K562 (cell line): Measurements from ENCODE around the gene SMIM3. TPM values are rescaled to one million over a fixed set of nuclear protein-coding genes. Genes with fewer than 3 reads are reported as not detected.
A peak's percentile ranks its signal among the peaks of the same experiment; 100 is the strongest.

Experiments used
- CXXC5 ChIP-seq: fragments of 250-450 bp; sonication (Bioruptor Pico); IDR thresholded peaks from 2 replicates; pipeline ENCODE4 v1.8.0; 2022; ENCODE audit warnings: inconsistent platforms, mild to moderate bottlenecking, moderate library complexity
- HNRNPK ChIP-seq: fragments of 200-400 bp; formaldehyde crosslinking; IDR thresholded peaks from one replicate; pipeline ENCODE4 v1.6.1; 2018; ENCODE audit warnings: mild to moderate bottlenecking, low read depth, low read length; ENCODE audit not compliant: poor library complexity, severe bottlenecking
- POLR2H ChIP-seq: IDR thresholded peaks from 2 replicates; pipeline ENCODE4 v1.6.1; 2016; ENCODE audit warnings: missing genetic modification characterization, low read depth, mild to moderate bottlenecking, control low read depth, missing compliant biosample characterization, moderate library complexity
- PRPF4 ChIP-seq: fragments of 200-400 bp; formaldehyde crosslinking; IDR thresholded peaks from one replicate; pipeline ENCODE4 v1.6.1; 2017; ENCODE audit warnings: low read length, low read depth, mild to moderate bottlenecking; ENCODE audit not compliant: insufficient read depth, poor library complexity, severe bottlenecking
- RBBP5 ChIP-seq: fragments of 200-600 bp; sonication (generic); IDR thresholded peaks from 2 replicates; pipeline ENCODE4 v1.6.1; 2012; ENCODE audit warnings: borderline replicate concordance, mild to moderate bottlenecking, low read length, control low read depth, inconsistent platforms; ENCODE audit not compliant: insufficient read depth, poor library complexity, severe bottlenecking
- STAT5B ChIP-seq: fragments of 250-450 bp; sonication (Bioruptor Pico); IDR thresholded peaks from 2 replicates; pipeline ENCODE4 v1.8.0; 2021; ENCODE audit warnings: mild to moderate bottlenecking, inconsistent platforms
- TAF7 ChIP-seq: fragments of 450-650 bp; IDR thresholded peaks from 2 replicates; pipeline ENCODE4 v1.6.1; 2016; ENCODE audit warnings: missing genetic modification characterization, missing compliant biosample characterization
- ZNF668 ChIP-seq: fragments of 250-450 bp; sonication (Bioruptor Pico); IDR thresholded peaks from 2 replicates; pipeline ENCODE4 v1.8.0; 2022; ENCODE audit warnings: mild to moderate bottlenecking, inconsistent platforms
- polyA plus RNA-seq, 8 experiments: library from polyadenylated mRNA; depleted of rRNA in 4 of 8; stranded (reverse) in 5 of 8; unstranded in 3 of 8; fragments of >200 nt; fragmentation: Nextera tagmentation in 2 of 8; fragmentation: Illumina TruSeq in 1 of 8; extraction: Ambion mirVana in 2 of 8; extraction: Trizol in 1 of 8; gene quantifications; 2 replicates each; pipeline versions ENCODE4 v1.2.1 to v1.2.3, GENCODE V29; 2011 to 2014; ENCODE audit warnings: inconsistent platforms in 1 of 8, missing spikeins in 1 of 8
- total RNA-seq, 7 experiments: library from RNA; depleted of rRNA in 6 of 7; stranded (reverse); fragments of >200 nt in 6 of 7; fragmentation: Illumina TruSeq in 2 of 7; extraction: Trizol in 2 of 7; gene quantifications; 2 replicates each; pipeline versions ENCODE4 v1.2.1 to v1.2.3, GENCODE V29; 2011 to 2021; ENCODE audit warnings: low replicate concordance in 1 of 7
- TF ChIP-seq, protein P1 (sequence below), 3 experiments: IDR thresholded peaks in 2 of 3; conservative IDR thresholded peaks in 1 of 3; 2 replicates each; pipeline ENCODE4 v1.5.1; 2011 to 2012; ENCODE audit warnings: low read length in 3 of 3, mild to moderate bottlenecking in 3 of 3, control low read depth in 2 of 3, improper control_type of control experiment in 1 of 3, inconsistent platforms in 1 of 3, low read depth in 1 of 3, mixed read lengths in 1 of 3, moderate library complexity in 1 of 3; ENCODE audit not compliant: insufficient read depth in 2 of 3
- TF ChIP-seq, protein P2 (sequence below): fragments of 250-450 bp; sonication (Bioruptor Pico); IDR thresholded peaks from 2 replicates; pipeline ENCODE4 v1.8.0; 2022; ENCODE audit warnings: moderate library complexity, mild to moderate bottlenecking, inconsistent platforms
- TF ChIP-seq, protein P3 (sequence below): fragments of 250-450 bp; sonication (Bioruptor Pico); IDR thresholded peaks from 2 replicates; pipeline ENCODE4 v1.4.0; 2020; ENCODE audit warnings: mild to moderate bottlenecking
- TF ChIP-seq, protein P4 (sequence below): sonication (generic); formaldehyde crosslinking; IDR thresholded peaks from 2 replicates; pipeline ENCODE4 v1.8.0; 2023; ENCODE audit warnings: missing genetic modification reagents, mild to moderate bottlenecking, borderline replicate concordance
- TF ChIP-seq, protein P5 (sequence below): fragments of 250-450 bp; sonication (Bioruptor Pico); IDR thresholded peaks from 2 replicates; pipeline ENCODE4 v1.8.0; 2022; ENCODE audit warnings: inconsistent platforms, mild to moderate bottlenecking, moderate library complexity, borderline replicate concordance

The SMIM3 gene
- total and polyA plus RNA-seq, 9 of the 15 experiments (the other 6 are each of a cell fraction or from before 2014, with no cell fraction given), result 4.1 to 27.7 (median 13.6) TPM

DNA sequence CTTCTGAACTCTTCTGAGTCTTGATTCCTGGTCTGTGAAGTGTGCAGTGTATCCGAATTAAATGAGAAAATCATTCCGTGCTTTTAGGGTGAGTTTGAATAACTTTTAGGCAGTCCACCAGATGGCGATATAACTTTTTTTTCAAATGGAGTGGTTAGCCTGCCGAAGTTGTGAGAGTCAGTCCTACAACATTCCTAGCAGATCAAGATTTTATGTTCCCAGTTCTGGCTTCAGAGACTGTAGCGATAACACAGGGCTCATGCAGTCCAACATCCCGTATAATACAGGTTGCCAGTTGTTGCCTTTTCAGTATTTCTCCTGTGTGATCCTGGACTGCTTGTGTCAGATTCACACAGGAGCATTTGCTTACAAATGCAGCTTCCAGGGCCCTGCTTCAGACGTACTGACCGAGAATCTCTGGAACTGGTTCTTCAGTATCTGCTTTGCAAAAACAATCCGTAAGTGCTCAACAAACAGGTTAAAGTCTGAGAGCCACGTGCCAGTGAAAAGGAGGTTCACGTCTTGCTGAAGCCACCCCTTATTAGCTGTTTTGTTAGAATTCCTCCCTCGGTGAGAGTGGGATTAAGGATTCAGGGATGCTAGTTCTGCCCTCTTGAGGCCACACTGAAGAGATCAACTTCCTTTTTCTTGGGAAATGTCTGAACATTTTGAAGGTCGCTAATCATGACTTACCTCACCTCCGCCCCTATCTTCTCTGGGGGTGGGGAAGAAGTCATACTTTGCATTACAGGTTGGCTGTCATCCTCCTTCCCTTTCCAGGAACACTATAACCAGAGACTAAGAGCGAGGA lies 22.8 kb downstream of the SMIM3 start (continued):
- TF ChIP-seq, protein P1, sequence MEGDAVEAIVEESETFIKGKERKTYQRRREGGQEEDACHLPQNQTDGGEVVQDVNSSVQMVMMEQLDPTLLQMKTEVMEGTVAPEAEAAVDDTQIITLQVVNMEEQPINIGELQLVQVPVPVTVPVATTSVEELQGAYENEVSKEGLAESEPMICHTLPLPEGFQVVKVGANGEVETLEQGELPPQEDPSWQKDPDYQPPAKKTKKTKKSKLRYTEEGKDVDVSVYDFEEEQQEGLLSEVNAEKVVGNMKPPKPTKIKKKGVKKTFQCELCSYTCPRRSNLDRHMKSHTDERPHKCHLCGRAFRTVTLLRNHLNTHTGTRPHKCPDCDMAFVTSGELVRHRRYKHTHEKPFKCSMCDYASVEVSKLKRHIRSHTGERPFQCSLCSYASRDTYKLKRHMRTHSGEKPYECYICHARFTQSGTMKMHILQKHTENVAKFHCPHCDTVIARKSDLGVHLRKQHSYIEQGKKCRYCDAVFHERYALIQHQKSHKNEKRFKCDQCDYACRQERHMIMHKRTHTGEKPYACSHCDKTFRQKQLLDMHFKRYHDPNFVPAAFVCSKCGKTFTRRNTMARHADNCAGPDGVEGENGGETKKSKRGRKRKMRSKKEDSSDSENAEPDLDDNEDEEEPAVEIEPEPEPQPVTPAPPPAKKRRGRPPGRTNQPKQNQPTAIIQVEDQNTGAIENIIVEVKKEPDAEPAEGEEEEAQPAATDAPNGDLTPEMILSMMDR (IDR thresholded peaks at IDR 0.05 in 2 of 3, conservative IDR thresholded peaks at IDR 0.05 in 1 of 3; ENCODE audit: insufficient read depth in 2 of 3, low read depth in 1 of 3, low read length in 3 of 3), result peak; percentile 51 to 71 (median 66)
- no peak for TF ChIP-seq STAT5B (CRISPR knock-in tag)
- TF ChIP-seq, protein P2, sequence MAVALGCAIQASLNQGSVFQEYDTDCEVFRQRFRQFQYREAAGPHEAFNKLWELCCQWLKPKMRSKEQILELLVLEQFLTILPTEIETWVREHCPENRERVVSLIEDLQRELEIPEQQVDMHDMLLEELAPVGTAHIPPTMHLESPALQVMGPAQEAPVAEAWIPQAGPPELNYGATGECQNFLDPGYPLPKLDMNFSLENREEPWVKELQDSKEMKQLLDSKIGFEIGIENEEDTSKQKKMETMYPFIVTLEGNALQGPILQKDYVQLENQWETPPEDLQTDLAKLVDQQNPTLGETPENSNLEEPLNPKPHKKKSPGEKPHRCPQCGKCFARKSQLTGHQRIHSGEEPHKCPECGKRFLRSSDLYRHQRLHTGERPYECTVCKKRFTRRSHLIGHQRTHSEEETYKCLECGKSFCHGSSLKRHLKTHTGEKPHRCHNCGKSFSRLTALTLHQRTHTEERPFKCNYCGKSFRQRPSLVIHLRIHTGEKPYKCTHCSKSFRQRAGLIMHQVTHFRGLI (CRISPR knock-in tag), result no peak
- TF ChIP-seq, protein P3, sequence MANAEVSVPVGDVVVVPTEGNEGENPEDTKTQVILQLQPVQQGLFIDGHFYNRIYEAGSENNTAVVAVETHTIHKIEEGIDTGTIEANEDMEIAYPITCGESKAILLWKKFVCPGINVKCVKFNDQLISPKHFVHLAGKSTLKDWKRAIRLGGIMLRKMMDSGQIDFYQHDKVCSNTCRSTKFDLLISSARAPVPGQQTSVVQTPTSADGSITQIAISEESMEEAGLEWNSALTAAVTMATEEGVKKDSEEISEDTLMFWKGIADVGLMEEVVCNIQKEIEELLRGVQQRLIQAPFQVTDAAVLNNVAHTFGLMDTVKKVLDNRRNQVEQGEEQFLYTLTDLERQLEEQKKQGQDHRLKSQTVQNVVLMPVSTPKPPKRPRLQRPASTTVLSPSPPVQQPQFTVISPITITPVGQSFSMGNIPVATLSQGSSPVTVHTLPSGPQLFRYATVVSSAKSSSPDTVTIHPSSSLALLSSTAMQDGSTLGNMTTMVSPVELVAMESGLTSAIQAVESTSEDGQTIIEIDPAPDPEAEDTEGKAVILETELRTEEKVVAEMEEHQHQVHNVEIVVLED (CRISPR knock-in tag), result no peak
- no peak for TF ChIP-seq RBBP5
- no peak for TF ChIP-seq HNRNPK
- no peak for TF ChIP-seq PRPF4
- TF ChIP-seq CXXC5 (CRISPR knock-in tag), result peak; percentile 46
- no peak for TF ChIP-seq TAF7 (tag)
- TF ChIP-seq, protein P4, sequence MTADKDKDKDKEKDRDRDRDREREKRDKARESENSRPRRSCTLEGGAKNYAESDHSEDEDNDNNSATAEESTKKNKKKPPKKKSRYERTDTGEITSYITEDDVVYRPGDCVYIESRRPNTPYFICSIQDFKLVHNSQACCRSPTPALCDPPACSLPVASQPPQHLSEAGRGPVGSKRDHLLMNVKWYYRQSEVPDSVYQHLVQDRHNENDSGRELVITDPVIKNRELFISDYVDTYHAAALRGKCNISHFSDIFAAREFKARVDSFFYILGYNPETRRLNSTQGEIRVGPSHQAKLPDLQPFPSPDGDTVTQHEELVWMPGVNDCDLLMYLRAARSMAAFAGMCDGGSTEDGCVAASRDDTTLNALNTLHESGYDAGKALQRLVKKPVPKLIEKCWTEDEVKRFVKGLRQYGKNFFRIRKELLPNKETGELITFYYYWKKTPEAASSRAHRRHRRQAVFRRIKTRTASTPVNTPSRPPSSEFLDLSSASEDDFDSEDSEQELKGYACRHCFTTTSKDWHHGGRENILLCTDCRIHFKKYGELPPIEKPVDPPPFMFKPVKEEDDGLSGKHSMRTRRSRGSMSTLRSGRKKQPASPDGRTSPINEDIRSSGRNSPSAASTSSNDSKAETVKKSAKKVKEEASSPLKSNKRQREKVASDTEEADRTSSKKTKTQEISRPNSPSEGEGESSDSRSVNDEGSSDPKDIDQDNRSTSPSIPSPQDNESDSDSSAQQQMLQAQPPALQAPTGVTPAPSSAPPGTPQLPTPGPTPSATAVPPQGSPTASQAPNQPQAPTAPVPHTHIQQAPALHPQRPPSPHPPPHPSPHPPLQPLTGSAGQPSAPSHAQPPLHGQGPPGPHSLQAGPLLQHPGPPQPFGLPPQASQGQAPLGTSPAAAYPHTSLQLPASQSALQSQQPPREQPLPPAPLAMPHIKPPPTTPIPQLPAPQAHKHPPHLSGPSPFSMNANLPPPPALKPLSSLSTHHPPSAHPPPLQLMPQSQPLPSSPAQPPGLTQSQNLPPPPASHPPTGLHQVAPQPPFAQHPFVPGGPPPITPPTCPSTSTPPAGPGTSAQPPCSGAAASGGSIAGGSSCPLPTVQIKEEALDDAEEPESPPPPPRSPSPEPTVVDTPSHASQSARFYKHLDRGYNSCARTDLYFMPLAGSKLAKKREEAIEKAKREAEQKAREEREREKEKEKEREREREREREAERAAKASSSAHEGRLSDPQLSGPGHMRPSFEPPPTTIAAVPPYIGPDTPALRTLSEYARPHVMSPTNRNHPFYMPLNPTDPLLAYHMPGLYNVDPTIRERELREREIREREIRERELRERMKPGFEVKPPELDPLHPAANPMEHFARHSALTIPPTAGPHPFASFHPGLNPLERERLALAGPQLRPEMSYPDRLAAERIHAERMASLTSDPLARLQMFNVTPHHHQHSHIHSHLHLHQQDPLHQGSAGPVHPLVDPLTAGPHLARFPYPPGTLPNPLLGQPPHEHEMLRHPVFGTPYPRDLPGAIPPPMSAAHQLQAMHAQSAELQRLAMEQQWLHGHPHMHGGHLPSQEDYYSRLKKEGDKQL (CRISPR knock-in tag), result no peak
- no peak for TF ChIP-seq POLR2H (tag)
- TF ChIP-seq, protein P5, sequence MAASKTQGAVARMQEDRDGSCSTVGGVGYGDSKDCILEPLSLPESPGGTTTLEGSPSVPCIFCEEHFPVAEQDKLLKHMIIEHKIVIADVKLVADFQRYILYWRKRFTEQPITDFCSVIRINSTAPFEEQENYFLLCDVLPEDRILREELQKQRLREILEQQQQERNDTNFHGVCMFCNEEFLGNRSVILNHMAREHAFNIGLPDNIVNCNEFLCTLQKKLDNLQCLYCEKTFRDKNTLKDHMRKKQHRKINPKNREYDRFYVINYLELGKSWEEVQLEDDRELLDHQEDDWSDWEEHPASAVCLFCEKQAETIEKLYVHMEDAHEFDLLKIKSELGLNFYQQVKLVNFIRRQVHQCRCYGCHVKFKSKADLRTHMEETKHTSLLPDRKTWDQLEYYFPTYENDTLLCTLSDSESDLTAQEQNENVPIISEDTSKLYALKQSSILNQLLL, result no peak
- TF ChIP-seq ZNF668, result no peak
